LNCAP (cell line): ENCODE measurements around the gene NFIA.

Experiments used
- TF ChIP-seq, protein P1 (sequence below): fragments of 450-650 bp; IDR thresholded peaks from 2 replicates; pipeline ENCODE4 v1.5.1; 2017; ENCODE audit warnings: mild to moderate bottlenecking

The NFIA gene

DNA sequence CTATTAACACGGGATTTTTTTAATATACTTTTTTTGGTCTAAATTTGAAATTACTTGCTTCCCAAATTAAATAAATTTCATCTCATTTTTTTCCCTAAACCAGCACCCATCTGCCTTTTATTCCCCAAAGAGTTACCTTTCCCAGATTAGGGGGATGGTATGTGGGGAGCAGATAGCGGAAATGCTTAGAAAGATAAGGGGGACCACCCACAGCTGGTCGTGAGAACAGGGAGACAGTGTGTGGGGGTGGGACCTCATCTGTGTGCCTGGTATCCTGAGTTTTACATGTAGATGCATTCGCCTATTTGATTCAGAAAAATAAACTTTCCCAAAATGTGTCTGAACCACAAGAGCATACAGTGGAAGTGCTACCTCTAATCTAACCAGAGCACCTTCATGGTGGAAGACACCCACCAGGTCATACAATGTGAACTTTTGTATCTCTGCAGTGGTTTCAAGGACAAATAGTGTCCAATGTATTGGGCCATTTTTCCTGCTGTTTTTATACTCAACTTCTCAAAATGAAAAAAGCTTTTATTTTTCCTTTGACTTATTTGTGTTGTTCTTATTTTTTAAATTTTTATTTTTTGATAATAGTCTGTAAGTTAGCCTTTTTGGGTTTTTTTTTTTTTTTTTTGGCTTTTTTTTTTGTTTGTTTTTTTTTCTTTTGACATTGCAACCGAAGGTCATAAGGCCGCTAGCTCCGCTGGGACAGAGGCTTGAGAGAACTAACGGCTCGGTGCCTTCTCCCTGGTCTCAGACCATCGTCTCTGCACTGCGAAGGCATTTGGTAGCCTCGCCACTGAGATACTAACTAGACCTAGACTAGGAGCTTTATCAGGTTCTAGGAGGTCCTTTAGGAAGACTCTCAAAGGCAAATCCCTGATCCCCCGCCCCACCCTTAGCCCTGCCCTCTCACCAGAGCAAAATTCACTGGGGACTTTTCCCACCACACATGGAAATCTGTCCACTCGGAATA is 379.3 kb downstream of the NFIA start:
- TF ChIP-seq, protein P1, sequence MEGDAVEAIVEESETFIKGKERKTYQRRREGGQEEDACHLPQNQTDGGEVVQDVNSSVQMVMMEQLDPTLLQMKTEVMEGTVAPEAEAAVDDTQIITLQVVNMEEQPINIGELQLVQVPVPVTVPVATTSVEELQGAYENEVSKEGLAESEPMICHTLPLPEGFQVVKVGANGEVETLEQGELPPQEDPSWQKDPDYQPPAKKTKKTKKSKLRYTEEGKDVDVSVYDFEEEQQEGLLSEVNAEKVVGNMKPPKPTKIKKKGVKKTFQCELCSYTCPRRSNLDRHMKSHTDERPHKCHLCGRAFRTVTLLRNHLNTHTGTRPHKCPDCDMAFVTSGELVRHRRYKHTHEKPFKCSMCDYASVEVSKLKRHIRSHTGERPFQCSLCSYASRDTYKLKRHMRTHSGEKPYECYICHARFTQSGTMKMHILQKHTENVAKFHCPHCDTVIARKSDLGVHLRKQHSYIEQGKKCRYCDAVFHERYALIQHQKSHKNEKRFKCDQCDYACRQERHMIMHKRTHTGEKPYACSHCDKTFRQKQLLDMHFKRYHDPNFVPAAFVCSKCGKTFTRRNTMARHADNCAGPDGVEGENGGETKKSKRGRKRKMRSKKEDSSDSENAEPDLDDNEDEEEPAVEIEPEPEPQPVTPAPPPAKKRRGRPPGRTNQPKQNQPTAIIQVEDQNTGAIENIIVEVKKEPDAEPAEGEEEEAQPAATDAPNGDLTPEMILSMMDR = no peak

GRCh38 chr1:61462628-61463027 is 380.3 kb downstream of the NFIA start:
- TF ChIP-seq, protein P1 = no peak

DNA sequence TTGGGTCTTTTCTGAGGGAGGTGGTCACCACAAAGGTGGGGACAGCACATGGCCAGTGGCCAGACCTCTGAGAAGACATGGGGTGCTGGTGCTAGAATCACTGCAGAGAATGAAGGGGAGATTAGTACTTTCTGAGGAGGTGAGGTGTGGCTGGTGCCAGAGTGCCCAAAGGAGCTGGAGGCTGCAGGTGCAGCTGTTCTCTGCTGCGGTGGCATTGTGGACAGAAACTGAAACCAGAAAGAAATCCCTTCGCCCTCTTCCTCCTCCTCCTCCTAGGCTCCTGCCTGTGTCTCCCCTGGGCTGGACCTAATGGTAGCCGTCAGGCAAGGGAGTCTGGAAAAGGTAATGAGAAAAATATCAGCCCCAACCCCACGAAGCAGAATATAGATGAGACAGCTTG is 380.9 kb downstream of the NFIA start:
- TF ChIP-seq, protein P1 = no peak

- TF ChIP-seq, protein P1 = no peak
Measured at GRCh38 chr1:61469365-61469764, 387.0 kb downstream of the NFIA start.

DNA sequence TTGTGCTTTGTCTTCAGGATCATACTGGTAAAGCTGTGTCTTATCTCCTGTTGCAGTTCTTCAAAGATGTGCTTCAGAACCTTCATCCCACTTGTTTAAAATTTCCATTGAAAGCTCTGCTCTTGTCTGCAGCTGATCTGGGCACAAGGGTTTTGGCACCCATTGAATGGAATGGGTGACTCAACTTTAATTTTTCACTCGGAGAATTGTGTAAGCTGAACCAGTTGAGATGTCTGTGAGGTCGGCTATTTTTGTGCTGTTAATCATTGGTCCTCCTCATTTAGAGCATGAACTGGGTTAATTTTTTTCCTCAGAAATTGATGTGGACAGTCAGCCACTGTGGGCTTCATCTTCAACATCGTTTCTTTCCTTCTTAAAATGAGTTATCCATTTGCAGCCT is 390.5 kb downstream of the NFIA start:
- TF ChIP-seq, protein P1 = no peak

DNA sequence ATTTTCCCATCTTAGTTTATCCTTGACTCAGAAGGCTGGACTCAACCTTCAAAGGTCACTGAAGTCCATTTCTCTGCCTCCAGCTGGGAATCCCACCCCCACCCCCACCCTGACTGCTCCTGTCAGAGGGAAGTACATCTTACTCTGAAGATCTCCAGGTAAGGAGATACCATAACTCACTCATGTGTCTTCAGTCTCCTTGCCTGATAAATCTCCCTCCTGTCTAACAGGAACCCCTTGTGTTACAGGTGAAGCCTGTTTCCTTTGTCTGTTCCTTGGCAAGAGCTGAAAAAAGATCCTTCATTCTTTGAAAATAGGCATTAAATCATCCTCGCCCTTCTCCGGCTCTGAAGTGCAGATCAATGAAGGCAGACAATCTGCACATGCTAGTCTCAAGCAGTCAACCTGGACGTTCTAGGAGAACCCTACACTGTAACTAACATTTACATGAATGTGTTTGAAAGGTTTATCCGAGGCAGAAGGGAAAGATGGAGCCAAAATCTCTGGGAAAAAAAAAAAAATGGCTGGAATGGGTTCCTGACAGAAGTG is 392.0 kb downstream of the NFIA start:
- TF ChIP-seq, protein P1 = no peak

DNA sequence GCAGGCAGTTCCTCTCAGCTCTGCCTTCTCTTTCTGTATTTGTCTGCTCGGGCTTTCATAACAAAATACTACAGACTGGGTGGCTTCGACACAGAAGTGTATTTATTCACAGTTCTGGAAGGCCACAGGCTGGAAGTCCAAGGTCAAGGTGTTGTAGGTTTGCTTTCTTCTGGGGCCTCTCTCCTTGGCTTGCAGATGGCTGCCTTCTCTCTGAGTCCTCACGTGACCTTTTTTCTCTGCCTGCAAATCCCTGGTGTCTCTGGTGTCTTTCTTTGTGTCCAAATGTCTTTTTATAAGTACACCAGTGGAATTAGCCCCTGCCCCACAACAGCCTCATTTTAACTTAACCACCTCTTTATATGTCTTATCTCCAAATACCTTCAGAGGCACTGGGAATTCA is 392.6 kb downstream of the NFIA start:
- TF ChIP-seq, protein P1 = no peak
